GM23338 (cell line): ENCODE measurements around the gene TMEM61.

Experiments used
- CREB1 ChIP-seq: fragments of 250-450 bp; sonication (Bioruptor Pico); IDR thresholded peaks from 2 replicates; pipeline ENCODE4 v1.5.0; 2020; ENCODE audit warnings: low read depth, mild to moderate bottlenecking, moderate library complexity
- CTCF ChIP-seq, 2 experiments: fragments of 200-600 bp in 1 of 2; sonication (generic) in 1 of 2; conservative IDR thresholded peaks; 2 replicates each; pipeline versions ENCODE4 v1.5.1 to v1.6.1; 2016 to 2017; ENCODE audit warnings: antibody characterized with exemption in 2 of 2, low read depth in 2 of 2, mild to moderate bottlenecking in 2 of 2, moderate library complexity in 1 of 2
- ETS1 ChIP-seq: IDR thresholded peaks from 2 replicates; pipeline ENCODE4 v1.6.1; 2016; ENCODE audit warnings: antibody characterized with exemption
- EZH2 ChIP-seq: fragments of 200-600 bp; sonication (generic); IDR thresholded peaks from one replicate; pipeline ENCODE4 v1.8.0; 2017; ENCODE audit warnings: antibody characterized with exemption, mild to moderate bottlenecking, low read depth; ENCODE audit not compliant: unreplicated experiment
- EZH2phosphoT487 ChIP-seq: fragments of 200-600 bp; sonication (generic); IDR thresholded peaks from one replicate; pipeline ENCODE4 v1.8.1; 2018; ENCODE audit warnings: antibody characterized with exemption; ENCODE audit not compliant: unreplicated experiment
- POLR2AphosphoS5 ChIP-seq: IDR thresholded peaks from 2 replicates; pipeline ENCODE4 v1.6.1; 2016; ENCODE audit warnings: antibody characterized with exemption, low read depth
- ZNF114 ChIP-seq: fragments of 250-450 bp; sonication (Bioruptor Pico); IDR thresholded peaks from 2 replicates; pipeline ENCODE4 v1.5.0; 2020; ENCODE audit warnings: mild to moderate bottlenecking, moderate library complexity

GRCh38 chr1:54942976-54943375, 37.5 kb upstream of the TMEM61 start:
- TF ChIP-seq CTCF (conservative IDR thresholded peaks at IDR 0.05; ENCODE audit: low read depth in 2 of 2), result no peak
- no peak for TF ChIP-seq POLR2AphosphoS5
- no peak for TF ChIP-seq CREB1 (CRISPR knock-in tag)
- no peak for TF ChIP-seq EZH2
- no peak for TF ChIP-seq ETS1
- TF ChIP-seq ZNF114 (CRISPR knock-in tag), result no peak
- TF ChIP-seq EZH2phosphoT487, result no peak
